Neural progenitor cell (in vitro differentiated cells): ENCODE measurements around the gene SKIL.

Source experiments
- CTCF ChIP-seq: fragments of 200-600 bp; sonication (generic); IDR thresholded peaks from 2 replicates; pipeline ENCODE4 v1.5.1; 2017; ENCODE audit warnings: antibody characterized with exemption, mild to moderate bottlenecking
- EZH2 ChIP-seq: fragments of 200-600 bp; sonication (generic); IDR thresholded peaks from 2 replicates; pipeline ENCODE4 v1.6.1; 2017; ENCODE audit warnings: antibody characterized with exemption, mild to moderate bottlenecking, moderate library complexity

GRCh38 chr3:170421758-170422157 is 64.2 kb downstream of the SKIL start:
- TF ChIP-seq CTCF (no peak), EZH2 (no peak)
